DOHH2 (cell line): Measurements from ENCODE around the gene RAD51AP1.
A peak's percentile ranks its signal among the peaks of the same experiment; 100 is the strongest.

ENCODE experiments used
- H3F3A ChIP-seq: fragments of 200-600 bp; sonication (generic), shearing (Covaris generic); 2 replicates; pipeline ENCODE4 v1.6.0; 2016; ENCODE audit warnings: antibody characterized with exemption, mild to moderate bottlenecking; ENCODE audit not compliant: control insufficient read depth, insufficient read depth
- H3K27ac ChIP-seq: fragments of 200-600 bp; sonication (generic); 2 replicates; pipeline ENCODE4 v1.5.1; 2014; ENCODE audit warnings: low read depth, mild to moderate bottlenecking, low read length, moderate library complexity
- H3K27me3 ChIP-seq: fragments of 200-600 bp; sonication (generic); 2 replicates; pipeline ENCODE4 v1.6.1; 2014; ENCODE audit warnings: mild to moderate bottlenecking, low read length, mixed read lengths; ENCODE audit not compliant: control insufficient read depth
- H3K36me3 ChIP-seq: fragments of 200-600 bp; sonication (generic); 2 replicates; pipeline ENCODE4 v1.6.1; 2014; ENCODE audit warnings: mild to moderate bottlenecking, low read length, moderate library complexity, mixed read lengths; ENCODE audit not compliant: control insufficient read depth
- H3K4me1 ChIP-seq: fragments of 200-600 bp; sonication (generic); 2 replicates; pipeline ENCODE4 v1.6.1; 2014; ENCODE audit warnings: mild to moderate bottlenecking, low read length, mixed read lengths; ENCODE audit not compliant: control insufficient read depth
- H3K4me2 ChIP-seq: fragments of 200-600 bp; sonication (generic); 2 replicates; pipeline ENCODE4 v1.6.0; 2014; ENCODE audit warnings: mild to moderate bottlenecking, low read length, moderate library complexity
- H3K4me3 ChIP-seq: fragments of 200-600 bp; sonication (generic); 2 replicates; pipeline ENCODE4 v1.5.1; 2014; ENCODE audit warnings: mild to moderate bottlenecking, low read length, mixed read lengths
- H3K79me2 ChIP-seq: fragments of 200-600 bp; sonication (generic); 2 replicates; pipeline ENCODE4 v1.6.1; 2014; ENCODE audit warnings: mild to moderate bottlenecking, low read length, mixed read lengths; ENCODE audit not compliant: control insufficient read depth
- H3K9me2 ChIP-seq: fragments of 200-600 bp; sonication (generic); replicated peaks from 2 replicates; pipeline ENCODE4 v1.6.1; 2014; ENCODE audit warnings: mild to moderate bottlenecking, low read length, mixed read lengths; ENCODE audit not compliant: control insufficient read depth
- H3K9me3 ChIP-seq: fragments of 200-600 bp; sonication (generic); 2 replicates; pipeline ENCODE4 v1.6.1; 2014; ENCODE audit warnings: antibody characterized with exemption, low read length, mixed read lengths; ENCODE audit not compliant: control insufficient read depth, insufficient read depth
- H4K20me1 ChIP-seq: fragments of 200-600 bp; sonication (generic); 2 replicates; pipeline ENCODE4 v1.6.0; 2014; ENCODE audit warnings: low read depth, mild to moderate bottlenecking, antibody characterized with exemption, low read length, moderate library complexity; ENCODE audit not compliant: control insufficient read depth, insufficient read depth
- CTCF ChIP-seq: fragments of 200-600 bp; sonication (generic); IDR thresholded peaks from one replicate; pipeline ENCODE4 v1.5.1; 2014; ENCODE audit warnings: antibody characterized with exemption, mild to moderate bottlenecking, low read depth, low read length; ENCODE audit not compliant: poor library complexity, severe bottlenecking
- EZH2phosphoT487 ChIP-seq: fragments of 200-600 bp; sonication (generic); IDR thresholded peaks from 2 replicates; pipeline ENCODE4 v1.6.1; 2017; ENCODE audit warnings: borderline replicate concordance, mild to moderate bottlenecking, antibody characterized with exemption, low read length, moderate library complexity, mixed read lengths

RAD51AP1 gene

GRCh38 chr12:4539167-4539870, 629 bp downstream of the RAD51AP1 start:
- Histone ChIP-seq H4K20me1 (peaks cover 12% of the 10 kb centered on the region), H3K9me2 (no peaks in the 10 kb centered on the region), H3K27me3 (no peaks in the 10 kb centered on the region), H3K9me3 (no peaks in the 10 kb centered on the region), H3K4me2 (peak overlapping the region; percentile 95), H3K4me1 (peaks cover 67% of the 10 kb centered on the region), H3F3A (peaks cover 10% of the 10 kb centered on the region), H3K27ac (peak overlapping the region; percentile 69), H3K4me3 (peak overlapping the region; percentile 92), H3K36me3 (peaks cover 47% of the 10 kb centered on the region), H3K79me2 (peaks cover 71% of the 10 kb centered on the region)
- no peak for TF ChIP-seq CTCF
- TF ChIP-seq EZH2phosphoT487 = no peak

- Histone ChIP-seq H4K20me1 (peaks cover 12% of the 10 kb centered on the region), H3K4me3 (peak overlapping the region; percentile 92), H3K9me2 (no peaks in the 10 kb centered on the region), H3K27ac (peak overlapping the region; percentile 69), H3K9me3 (no peaks in the 10 kb centered on the region), H3K36me3 (peaks cover 50% of the 10 kb centered on the region), H3K4me1 (peaks cover 67% of the 10 kb centered on the region), H3K27me3 (no peaks in the 10 kb centered on the region), H3K79me2 (peaks cover 74% of the 10 kb centered on the region), H3K4me2 (peak overlapping the region; percentile 95), H3F3A (peaks cover 6% of the 10 kb centered on the region; the same call in 1 of the 2 replicates)
- TF ChIP-seq CTCF (no peak), EZH2phosphoT487 (no peak)
Measured at GRCh38 chr12:4540170-4540569, 1.5 kb downstream of the RAD51AP1 start.

- Histone ChIP-seq H4K20me1 (peaks cover 12% of the 10 kb centered on the region), H3K27ac (no peak overlapping the region), H3K79me2 (peaks cover 75% of the 10 kb centered on the region), H3K36me3 (peaks cover 55% of the 10 kb centered on the region), H3K4me1 (peaks cover 65% of the 10 kb centered on the region), H3K27me3 (no peaks in the 10 kb centered on the region), H3K9me2 (no peaks in the 10 kb centered on the region), H3K9me3 (no peaks in the 10 kb centered on the region), H3F3A (peaks cover 2% of the 10 kb centered on the region; the same call in 1 of the 2 replicates), H3K4me3 (peak overlapping the region; percentile 92), H3K4me2 (peak overlapping the region; percentile 95)
- TF ChIP-seq EZH2phosphoT487 (no peak), CTCF (no peak)
Measured at GRCh38 chr12:4540638-4541037, 1.9 kb downstream of the RAD51AP1 start.
